OCI-LY3 (cell line): ENCODE measurements around the gene ADA.

Source experiments
- H2AFZ ChIP-seq: fragments of 200-600, 300-600 bp; shearing (Covaris generic); 2 replicates; pipeline ENCODE4 v1.6.0; 2014; ENCODE audit warnings: antibody characterized with exemption, low read depth, low read length
- H3K27ac ChIP-seq: fragments of 200-600, 300-600 bp; sonication (generic); 2 replicates; pipeline ENCODE4 v1.5.1; 2014; ENCODE audit warnings: mild to moderate bottlenecking, low read length, moderate library complexity, mixed read lengths
- H3K27me3 ChIP-seq: fragments of 200-600, 300-600 bp; sonication (generic); 2 replicates; pipeline ENCODE4 v1.6.1; 2014; ENCODE audit warnings: low read depth, low read length, mixed read lengths
- H3K36me3 ChIP-seq: fragments of 200-600, 300-600 bp; sonication (generic); replicated peaks from 2 replicates; pipeline ENCODE3; 2014; ENCODE audit warnings: low read depth, low read length, mixed read lengths
- H3K4me1 ChIP-seq: fragments of 300-600, 200-600 bp; sonication (generic); 2 replicates; pipeline ENCODE4 v1.6.1; 2014; ENCODE audit warnings: low read length, mixed read lengths
- H3K4me2 ChIP-seq: fragments of 200-600, 300-600 bp; sonication (generic); 2 replicates; pipeline ENCODE4 v1.6.1; 2014; ENCODE audit warnings: low read length, mixed read lengths
- H3K4me3 ChIP-seq: fragments of 300-600, 200-600 bp; sonication (generic); 2 replicates; pipeline ENCODE4 v1.5.1; 2014; ENCODE audit warnings: antibody characterized with exemption, mild to moderate bottlenecking, low read length, moderate library complexity
- H3K79me2 ChIP-seq: fragments of 300-600, 200-600 bp; shearing (Covaris generic); 2 replicates; pipeline ENCODE4 v1.6.1; 2014; ENCODE audit warnings: mild to moderate bottlenecking, low read length, mixed read lengths
- H3K9ac ChIP-seq: fragments of 300-600, 200-600 bp; shearing (Covaris generic); 2 replicates; pipeline ENCODE4 v1.6.0; 2014; ENCODE audit warnings: mild to moderate bottlenecking, low read length, moderate library complexity
- H3K9me3 ChIP-seq: fragments of 200-600, 300-600 bp; shearing (Covaris generic); 2 replicates; pipeline ENCODE4 v1.6.1; 2014; ENCODE audit warnings: low read length, mixed read lengths; ENCODE audit not compliant: insufficient read depth
- H4K20me1 ChIP-seq: fragments of 200-600, 300-600 bp; sonication (generic); 2 replicates; pipeline ENCODE4 v1.6.1; 2016; ENCODE audit warnings: low read length, mixed read lengths; ENCODE audit not compliant: insufficient read depth
- CTCF ChIP-seq: fragments of 200-600, 300-600 bp; sonication (generic); IDR thresholded peaks from 2 replicates; pipeline ENCODE4 v1.5.1; 2014; ENCODE audit warnings: antibody characterized with exemption, low read length, low read depth
- EZH2phosphoT487 ChIP-seq: fragments of 200-600 bp; shearing (Covaris generic); IDR thresholded peaks from 2 replicates; pipeline ENCODE4 v1.6.1; 2018; ENCODE audit warnings: antibody characterized with exemption, mixed run types, low read depth

Gene ADA

GRCh38 chr20:44619294-44619693 is 32.2 kb downstream of the ADA start:
- no peak overlapping the region for H3K9ac ChIP-seq
- H3K27me3 ChIP-seq = no peaks in the 10 kb centered on the region
- no peak overlapping the region for H3K4me3 ChIP-seq
- peaks cover 57% of the 10 kb centered on the region for H4K20me1 ChIP-seq
- H3K4me1 ChIP-seq = no peaks in the 10 kb centered on the region
- H3K79me2 ChIP-seq = peaks cover 16% of the 10 kb centered on the region
- H3K9me3 ChIP-seq = no peaks in the 10 kb centered on the region
- TF ChIP-seq CTCF = no peak
- TF ChIP-seq EZH2phosphoT487 = no peak
- H3K36me3 ChIP-seq = peaks cover 97% of the 10 kb centered on the region
- H3K4me2 ChIP-seq = no peak overlapping the region
- peak overlapping the region; percentile 14; the same call in 1 of the 2 replicates for H3K27ac ChIP-seq
- no peak overlapping the region for H2AFZ ChIP-seq

GRCh38 chr20:44618318-44618731 is 33.2 kb downstream of the ADA start:
- Histone ChIP-seq H4K20me1 (peaks cover 66% of the 10 kb centered on the region), H3K4me3 (no peak overlapping the region), H3K4me2 (no peak overlapping the region), H3K27me3 (no peaks in the 10 kb centered on the region), H3K9ac (no peak overlapping the region), H3K4me1 (no peaks in the 10 kb centered on the region), H3K36me3 (peaks cover 98% of the 10 kb centered on the region), H3K9me3 (no peaks in the 10 kb centered on the region), H3K79me2 (peaks cover 26% of the 10 kb centered on the region), H3K27ac (peak overlapping the region; percentile 14; the same call in 1 of the 2 replicates), H2AFZ (no peak overlapping the region)
- TF ChIP-seq EZH2phosphoT487 = no peak
- TF ChIP-seq CTCF = no peak

DNA sequence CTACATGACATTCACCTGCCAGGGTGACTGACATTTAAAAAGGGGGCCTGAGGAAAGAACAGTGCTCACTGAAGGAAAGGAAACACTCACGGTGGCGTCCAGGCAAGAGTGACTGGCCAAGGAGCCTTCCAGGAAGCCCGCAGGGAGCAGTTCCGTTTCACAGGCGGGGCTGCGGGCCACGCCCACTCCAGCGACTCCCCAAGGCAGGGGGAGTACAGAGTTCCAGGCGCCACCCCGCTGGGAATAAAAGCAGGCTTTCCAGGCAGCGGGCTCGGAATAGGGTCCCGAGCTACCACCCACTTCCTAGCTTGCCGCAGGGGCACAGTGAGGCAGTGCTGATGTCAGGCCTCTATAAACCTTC is 34.9 kb downstream of the ADA start:
- peaks cover 43% of the 10 kb centered on the region for H3K79me2 ChIP-seq
- H3K4me1 ChIP-seq = no peaks in the 10 kb centered on the region
- H3K27me3 ChIP-seq = no peaks in the 10 kb centered on the region
- no peak for TF ChIP-seq EZH2phosphoT487
- no peak for TF ChIP-seq CTCF
- H4K20me1 ChIP-seq = peaks cover 84% of the 10 kb centered on the region
- H3K27ac ChIP-seq = no peak overlapping the region
- H3K4me3 ChIP-seq = no peak overlapping the region
- H3K9me3 ChIP-seq = no peaks in the 10 kb centered on the region
- no peak overlapping the region for H3K9ac ChIP-seq
- peaks cover 96% of the 10 kb centered on the region for H3K36me3 ChIP-seq
- H2AFZ ChIP-seq = no peak overlapping the region
- no peak overlapping the region for H3K4me2 ChIP-seq

DNA sequence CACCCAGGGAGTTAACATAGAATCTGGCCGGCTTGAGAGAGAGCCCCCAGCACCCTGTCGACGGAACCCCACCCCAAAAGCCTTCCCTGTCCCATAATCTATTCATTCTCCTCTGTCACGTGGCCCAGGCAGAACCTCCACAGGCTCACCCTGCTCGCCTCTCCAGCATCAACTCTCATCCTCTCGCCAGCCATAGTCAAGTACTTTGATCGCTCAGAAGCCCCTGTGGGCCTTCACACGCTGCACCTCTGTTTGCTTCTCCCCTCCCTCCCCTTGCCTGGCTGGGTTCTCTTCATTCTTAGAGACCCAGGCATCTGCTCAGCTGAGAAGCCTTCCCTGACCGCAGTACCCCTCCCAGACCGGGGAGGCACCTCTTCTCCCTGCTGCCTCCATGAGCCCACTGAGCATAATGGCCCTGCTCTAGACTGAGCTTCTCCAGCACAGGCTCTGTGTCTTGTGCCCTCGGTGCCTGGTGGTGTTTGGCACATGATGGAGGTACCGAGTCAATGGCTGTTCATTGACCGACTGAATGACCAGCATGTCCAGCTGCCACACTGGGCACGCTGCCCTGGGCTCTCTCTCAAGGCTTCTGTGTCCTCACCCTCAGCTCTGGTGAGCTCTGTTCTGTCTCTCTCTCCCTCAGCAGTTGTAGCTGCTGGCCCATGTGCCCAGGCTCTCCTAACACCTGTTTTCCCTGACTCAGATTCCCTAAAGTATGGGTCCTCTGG is 35.5 kb downstream of the ADA start:
- H3K4me2 ChIP-seq = no peak overlapping the region
- H3K36me3 ChIP-seq = peaks cover 95% of the 10 kb centered on the region

More for the DNA sequence above, 35.5 kb downstream of the ADA start:
- TF ChIP-seq EZH2phosphoT487 (no peak), CTCF (no peak)
- Histone ChIP-seq H2AFZ (no peak overlapping the region), H3K27me3 (no peaks in the 10 kb centered on the region), H3K4me3 (no peak overlapping the region), H4K20me1 (peaks cover 89% of the 10 kb centered on the region), H3K9me3 (no peaks in the 10 kb centered on the region), H3K4me1 (no peaks in the 10 kb centered on the region), H3K9ac (no peak overlapping the region), H3K27ac (no peak overlapping the region), H3K79me2 (peaks cover 48% of the 10 kb centered on the region)
